ENCODE measurements around the gene GNAI2. TPM values are rescaled to one million over a fixed set of nuclear protein-coding genes. Genes with fewer than 3 reads are reported as not detected.

Gene GNAI2
- total RNA-seq, 3 donors from 2014 or later = 47.0 to 190 (median 96.4) TPM

DNA sequence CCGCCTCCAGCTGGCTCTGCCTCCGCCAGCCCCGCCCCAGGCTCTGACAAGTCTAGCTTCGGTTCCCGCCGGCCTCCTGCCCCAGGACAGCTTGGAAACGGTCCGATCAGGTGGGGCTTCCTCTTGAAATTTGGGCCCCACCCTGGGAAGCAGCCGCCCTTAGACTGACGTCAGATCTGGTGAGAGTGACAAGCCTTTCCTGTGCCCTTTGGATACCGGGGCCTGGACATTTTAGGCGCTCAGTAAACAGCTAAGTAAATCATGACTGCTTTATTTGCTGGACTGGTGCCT lies 63.6 kb downstream of the GNAI2 start:
- Histone ChIP-seq H3K9me3 (no peaks in the 10 kb centered on the region), H3K4me3 (peak overlapping the region; percentile 13), H3K4me1 (ENCODE audit: low read depth) (peaks cover 14% of the 10 kb centered on the region), H3K36me3 (ENCODE audit: low read depth) (peaks cover 6% of the 10 kb centered on the region)
- no peak for TF ChIP-seq CTCF (IDR thresholded peaks at IDR 0.05)
- DNase-seq (no peak), ATAC-seq (no peak)
- intact Hi-C loops (cut with DNase I, micrococcal nuclease) = no loop called here

GRCh38 chr3:50299929-50300680 lies 64.1 kb downstream of the GNAI2 start:
- ATAC-seq (peak; percentile 2), DNase-seq (peak; percentile 52 to 72 (median 62))
- peak overlapping the region; percentile 13 for H3K4me3 ChIP-seq
- TF ChIP-seq CTCF (IDR thresholded peaks at IDR 0.05) = no peak
- peaks cover 6% of the 10 kb centered on the region for H3K36me3 ChIP-seq (ENCODE audit: low read depth)
- H3K4me1 ChIP-seq (ENCODE audit: low read depth) = peaks cover 14% of the 10 kb centered on the region
- H3K9me3 ChIP-seq = no peaks in the 10 kb centered on the region
- intact Hi-C loops (cut with DNase I, micrococcal nuclease) = no loop called here

GRCh38 chr3:50300681-50301254 lies 64.8 kb downstream of the GNAI2 start:
- Histone ChIP-seq H3K4me1 (ENCODE audit: low read depth) (peaks cover 14% of the 10 kb centered on the region), H3K36me3 (ENCODE audit: low read depth) (peaks cover 6% of the 10 kb centered on the region), H3K9me3 (no peaks in the 10 kb centered on the region), H3K4me3 (no peak overlapping the region)
- DNase-seq (peak in 1 of 3 donors; percentile 47), ATAC-seq (no peak)
- intact Hi-C loops (cut with DNase I, micrococcal nuclease) = no loop called here
- no peak for TF ChIP-seq CTCF (IDR thresholded peaks at IDR 0.05)

DNA sequence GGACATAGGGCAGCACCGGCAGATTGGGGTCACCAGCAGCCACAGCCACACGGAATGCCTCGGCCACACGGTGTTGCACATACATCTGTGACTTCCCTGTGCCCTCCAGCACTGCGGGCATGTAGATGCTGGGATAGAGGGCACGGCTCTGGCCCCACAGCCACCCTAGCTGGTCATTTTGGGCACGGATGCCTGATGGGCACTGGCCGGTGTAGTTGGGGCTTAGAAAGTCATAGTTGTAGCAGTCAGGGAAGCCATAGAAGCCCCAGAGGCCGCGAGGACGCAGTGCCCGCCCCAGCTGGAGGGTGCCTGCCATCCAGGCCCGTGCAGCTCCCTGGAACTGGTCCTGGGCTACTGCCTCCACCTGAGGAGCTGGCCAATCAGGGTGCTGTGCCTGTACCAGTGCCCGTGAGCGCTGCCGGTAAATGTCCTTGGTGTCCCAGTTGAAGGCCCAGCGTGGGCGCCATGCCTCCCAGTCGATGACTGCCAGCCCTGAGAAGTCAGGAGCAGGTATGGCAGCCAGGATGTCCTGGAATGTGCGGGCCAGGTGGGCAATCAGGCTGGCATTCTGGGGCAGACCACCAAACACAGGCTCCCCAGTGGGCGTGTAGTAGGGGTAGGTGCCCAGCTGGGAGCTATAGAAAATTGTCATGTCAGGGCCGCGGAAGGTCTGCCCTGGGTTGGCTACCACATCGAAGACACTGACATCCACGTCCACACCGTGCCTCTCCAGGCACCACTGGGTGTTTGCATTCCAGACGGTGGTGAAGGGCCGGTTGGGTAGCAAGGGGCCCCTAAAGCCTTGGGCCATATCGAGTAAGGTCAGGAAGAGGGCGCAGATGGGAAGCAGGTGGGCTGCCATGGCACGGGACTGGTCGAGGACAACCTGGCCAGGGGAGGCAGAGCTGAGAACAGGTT lies 66.3 kb downstream of the GNAI2 start:
- H3K4me3 ChIP-seq = no peak overlapping the region
- ATAC-seq = no peak

More for the DNA sequence above, 66.3 kb downstream of the GNAI2 start:
- Histone ChIP-seq H3K9me3 (peaks cover 4% of the 10 kb centered on the region), H3K4me1 (ENCODE audit: low read depth) (peaks cover 14% of the 10 kb centered on the region), H3K36me3 (ENCODE audit: low read depth) (peaks cover 6% of the 10 kb centered on the region)
- peak in 2 of 3 donors; percentile 41 to 57 for DNase-seq
- TF ChIP-seq CTCF (IDR thresholded peaks at IDR 0.05) = no peak
- intact Hi-C loops (cut with DNase I, micrococcal nuclease) = no loop called here
